GM12878 (cell line): ENCODE results near the gene PROC.

Source experiments
- CREM ChIP-seq: IDR thresholded peaks from 2 replicates; pipeline ENCODE4 v1.6.1; 2014; ENCODE audit warnings: antibody characterized with exemption, low read depth
- EGR1 ChIP-seq, 2 experiments: IDR thresholded peaks; 1 replicate in 1 of 2; 2 replicates in 1 of 2; pipeline ENCODE4 v1.6.1; 2011 to 2012; ENCODE audit warnings: low read depth in 2 of 2, low read length in 2 of 2, borderline replicate concordance in 1 of 2, mild to moderate bottlenecking in 1 of 2, moderate library complexity in 1 of 2
- EZH2 ChIP-seq: IDR thresholded peaks from 2 replicates; pipeline ENCODE4 v1.6.1; 2012; ENCODE audit warnings: low read depth, mild to moderate bottlenecking, control low read depth, inconsistent platforms, low read length, borderline replicate concordance; ENCODE audit not compliant: control insufficient read depth
- GABPA ChIP-seq: IDR thresholded peaks from 2 replicates; pipeline ENCODE4 v1.6.1; 2014; ENCODE audit warnings: antibody characterized with exemption, low read depth, mild to moderate bottlenecking, inconsistent platforms
- HDAC2 ChIP-seq: fragments of 200-600 bp; sonication (generic); IDR thresholded peaks from 2 replicates; pipeline ENCODE4 v1.6.1; 2017
- JUNB ChIP-seq: IDR thresholded peaks from 2 replicates; pipeline ENCODE4 v1.6.1; 2016; ENCODE audit warnings: antibody characterized with exemption, mild to moderate bottlenecking
- MLLT1 ChIP-seq: fragments of 450-650 bp; IDR thresholded peaks from 2 replicates; pipeline ENCODE4 v1.6.1; 2016; ENCODE audit warnings: mild to moderate bottlenecking
- NRF1 ChIP-seq: conservative IDR thresholded peaks from 2 replicates; pipeline ENCODE4 v1.6.1; 2011; ENCODE audit warnings: mild to moderate bottlenecking, low read depth, low read length, improper control_type of control experiment
- PBX3 ChIP-seq: IDR thresholded peaks from 2 replicates; pipeline ENCODE4 v1.6.1; 2011; ENCODE audit warnings: mild to moderate bottlenecking, low read depth, low read length, moderate library complexity; ENCODE audit not compliant: insufficient replicate concordance
- SP1 ChIP-seq: IDR thresholded peaks from one replicate; pipeline ENCODE4 v1.6.1; 2011; ENCODE audit warnings: low read depth, low read length
- TAF1 ChIP-seq: IDR thresholded peaks from 2 replicates; pipeline ENCODE4 v1.6.1; 2011; ENCODE audit warnings: mild to moderate bottlenecking, low read depth, low read length, borderline replicate concordance
- TCF12 ChIP-seq: IDR thresholded peaks from 2 replicates; pipeline ENCODE4 v1.6.1; 2011; ENCODE audit warnings: low read depth, mild to moderate bottlenecking, low read length
- ZNF687 ChIP-seq: fragments of 450-650 bp; IDR thresholded peaks from 2 replicates; pipeline ENCODE4 v1.6.1; 2017; ENCODE audit warnings: mild to moderate bottlenecking, moderate library complexity

- TF ChIP-seq CREM = no peak
- TF ChIP-seq PBX3 = no peak
- no peak for TF ChIP-seq EGR1 (IDR thresholded peaks at IDR 0.05; ENCODE audit: borderline replicate concordance in 1 of 2, low read depth in 2 of 2, low read length in 2 of 2)
- no peak for TF ChIP-seq SP1
- no peak for TF ChIP-seq GABPA
- no peak for TF ChIP-seq EZH2
- no peak for TF ChIP-seq TCF12
- no peak for TF ChIP-seq ZNF687
- TF ChIP-seq NRF1 = no peak
- no peak for TF ChIP-seq TAF1
- TF ChIP-seq JUNB = no peak
- no peak for TF ChIP-seq HDAC2
- TF ChIP-seq MLLT1 = no peak
Measured at GRCh38 chr2:127416506-127417001, 1.7 kb upstream of the PROC start.
